ENCODE measurements around the gene BMI1. TPM values are rescaled to one million over a fixed set of nuclear protein-coding genes. Genes with fewer than 3 reads are reported as not detected.
A peak's percentile ranks its signal among the peaks of the same experiment; 100 is the strongest.

BMI1 gene
- total and polyA plus RNA-seq, 2 donors (not counting 1 experiment from before 2014, with no cell fraction given) = 18.0 to 83.8 TPM

DNA sequence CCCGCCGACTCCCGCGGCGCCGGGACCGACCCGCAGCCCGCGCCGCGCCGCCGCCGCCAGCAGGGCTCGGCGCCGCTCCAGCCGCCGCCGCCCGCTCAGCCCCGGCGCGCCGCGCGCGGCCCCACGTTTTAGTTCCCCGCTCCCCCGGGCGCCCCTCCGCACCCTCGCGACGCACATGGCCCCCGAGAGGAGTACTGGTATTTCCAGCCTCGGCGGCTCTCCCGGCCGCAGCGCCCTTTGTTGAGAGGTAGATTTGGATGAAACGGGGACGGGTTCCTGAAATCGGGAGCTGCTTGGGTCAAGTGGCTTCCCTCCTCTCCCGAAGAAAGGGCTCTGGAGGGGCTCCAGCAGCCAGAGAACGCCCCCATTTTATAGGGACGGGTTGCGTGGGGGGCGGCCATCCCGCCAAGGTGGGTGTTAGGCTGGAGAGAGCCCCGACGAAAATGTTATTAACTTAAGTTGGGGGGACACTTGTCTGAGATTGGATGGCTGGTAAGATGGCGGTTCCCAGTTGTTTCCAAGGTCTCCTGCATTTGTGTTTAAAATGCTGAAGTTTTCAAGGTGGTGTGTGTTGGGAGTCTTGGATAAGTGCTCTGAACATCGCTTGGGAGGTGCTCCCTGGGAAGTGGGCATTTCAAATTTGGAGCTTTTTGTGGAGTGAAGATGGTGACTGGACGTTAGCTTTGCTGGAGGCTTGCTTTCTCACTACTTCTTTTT is 1.2 kb downstream of the BMI1 start:
- Histone ChIP-seq H2AFZ (ENCODE audit: insufficient read depth, low read depth, low read length, poor library complexity, severe bottlenecking) (peak overlapping the region; percentile 72), H3K27me3 (replicated peaks in 1 of 4; ENCODE audit: control extremely low read depth in 1 of 4, control insufficient read depth in 3 of 4, insufficient read depth in 4 of 4, low read length in 3 of 4) (peaks cover 0 to 16% (median 4%) of the 10 kb centered on the region in 4 experiments), H3K27ac (ENCODE audit: low read length in 2 of 2) (peak overlapping the region in 1 of 2 donors; percentile 40), H4K20me1 (ENCODE audit: control insufficient read depth, insufficient read depth, low read length, poor library complexity, severe bottlenecking) (peaks cover 13% of the 10 kb centered on the region), H3K9me3 (ENCODE audit: control extremely low read depth in 1 of 3, control insufficient read depth in 2 of 3, insufficient read depth in 1 of 3, low read length in 2 of 3) (no peaks in the 10 kb centered on the region), H3K79me2 (ENCODE audit: control insufficient read depth, insufficient read depth, low read length) (peaks cover 20% of the 10 kb centered on the region), H3K9ac (ENCODE audit: low read length) (peak overlapping the region; percentile 71), H3K4me1 (ENCODE audit: control insufficient read depth in 2 of 2, insufficient read depth in 2 of 2, low read length in 2 of 2) (peaks cover 47 to 53% of the 10 kb centered on the region in 2 donors), H3K36me3 (replicated peaks in 1 of 2; ENCODE audit: control extremely low read depth in 1 of 2, control insufficient read depth in 1 of 2, extremely low read depth in 1 of 2, insufficient read depth in 2 of 2, low read length in 1 of 2) (no peaks in the 10 kb centered on the region), H3K4me3 (ENCODE audit: control extremely low read depth in 1 of 5, extremely low read depth in 1 of 5, insufficient read depth in 1 of 5, low read depth in 2 of 5, low read length in 4 of 5) (peak overlapping the region; percentile 35 to 72 (median 62)), H3K4me2 (replicated peaks; ENCODE audit: low read depth, low read length, poor library complexity, severe bottlenecking) (peak overlapping the region; percentile 88)
- ATAC-seq (ENCODE audit: low read depth) (peak; percentile 1), DNase-seq (peak; percentile 66)
- H3K4me1 Mint-ChIP-seq = peaks cover 60% of the 10 kb centered on the region
- peak overlapping the region; percentile 89 for H3K27ac Mint-ChIP-seq
- TF ChIP-seq EZH2 (IDR thresholded peaks at IDR 0.05; ENCODE audit: borderline replicate concordance, insufficient read depth, low read depth, low read length, poor library complexity, severe bottlenecking) = peak; percentile 100
- TF ChIP-seq, protein P1, sequence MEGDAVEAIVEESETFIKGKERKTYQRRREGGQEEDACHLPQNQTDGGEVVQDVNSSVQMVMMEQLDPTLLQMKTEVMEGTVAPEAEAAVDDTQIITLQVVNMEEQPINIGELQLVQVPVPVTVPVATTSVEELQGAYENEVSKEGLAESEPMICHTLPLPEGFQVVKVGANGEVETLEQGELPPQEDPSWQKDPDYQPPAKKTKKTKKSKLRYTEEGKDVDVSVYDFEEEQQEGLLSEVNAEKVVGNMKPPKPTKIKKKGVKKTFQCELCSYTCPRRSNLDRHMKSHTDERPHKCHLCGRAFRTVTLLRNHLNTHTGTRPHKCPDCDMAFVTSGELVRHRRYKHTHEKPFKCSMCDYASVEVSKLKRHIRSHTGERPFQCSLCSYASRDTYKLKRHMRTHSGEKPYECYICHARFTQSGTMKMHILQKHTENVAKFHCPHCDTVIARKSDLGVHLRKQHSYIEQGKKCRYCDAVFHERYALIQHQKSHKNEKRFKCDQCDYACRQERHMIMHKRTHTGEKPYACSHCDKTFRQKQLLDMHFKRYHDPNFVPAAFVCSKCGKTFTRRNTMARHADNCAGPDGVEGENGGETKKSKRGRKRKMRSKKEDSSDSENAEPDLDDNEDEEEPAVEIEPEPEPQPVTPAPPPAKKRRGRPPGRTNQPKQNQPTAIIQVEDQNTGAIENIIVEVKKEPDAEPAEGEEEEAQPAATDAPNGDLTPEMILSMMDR (IDR thresholded peaks at IDR 0.05) = no peak
- ChIA-PET CTCF (interaction anchor here (1.0 to 1.1 kb wide), 3 partner anchors 18 to 22 kb away, joined by 3 to 4 read pairs (median 4); no protein-coding TSS in a partner anchor), POLR2A (interaction anchor here (0.5 to 5.0 kb wide), 9 partner anchors 12 to 795 kb away, joined by 3 to 28 read pairs (median 5); no protein-coding TSS in a partner anchor)
- no peaks in the 10 kb centered on the region for H3K9me3 Mint-ChIP-seq (ENCODE audit: insufficient read depth)
- WGBS (ENCODE audit: insufficient coverage) = under 1% methylated on average over 56 of the region's 57 CpGs
- no peaks in the 10 kb centered on the region for H3K27me3 Mint-ChIP-seq
- intact Hi-C loops (cut with micrococcal nuclease) = loop anchor here (2.0 to 5.0 kb wide), 2 partner anchors 319 to 1115 kb away; partner anchors contain the start of genes DNAJC1 and OTUD1
- peak overlapping the region; percentile 93 for H3K4me3 Mint-ChIP-seq

All from B cell (primary cell).